GM19240 (cell line): Measurements from ENCODE around the gene NRTN.

ENCODE experiments used
- DNase-seq: peaks from one replicate; pipeline ENCODE4 v3.0.0; 2011; ENCODE audit warnings: low spot score; ENCODE audit not compliant: insufficient read length

NRTN gene

DNA sequence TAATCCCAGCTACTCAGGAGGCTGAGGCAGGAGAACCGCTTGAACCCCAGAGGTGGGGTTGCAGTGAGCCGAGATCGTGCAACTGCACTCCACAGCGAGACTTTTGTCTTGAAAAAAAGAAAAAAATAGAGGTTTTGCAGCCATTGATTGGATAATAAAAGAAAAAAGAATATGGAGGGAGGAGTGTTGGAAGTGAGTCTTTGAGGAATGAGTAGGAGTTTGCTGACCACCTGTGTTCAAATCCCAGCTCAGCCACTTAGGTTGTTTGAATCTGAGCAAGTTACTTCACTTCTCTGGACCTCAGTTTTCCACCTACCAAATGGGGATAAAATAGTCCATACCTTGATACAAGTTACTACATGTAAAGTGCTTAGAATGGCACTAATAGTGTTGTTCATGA, 6.2 kb downstream of the NRTN start:
- DNase-seq = no peak

DNA sequence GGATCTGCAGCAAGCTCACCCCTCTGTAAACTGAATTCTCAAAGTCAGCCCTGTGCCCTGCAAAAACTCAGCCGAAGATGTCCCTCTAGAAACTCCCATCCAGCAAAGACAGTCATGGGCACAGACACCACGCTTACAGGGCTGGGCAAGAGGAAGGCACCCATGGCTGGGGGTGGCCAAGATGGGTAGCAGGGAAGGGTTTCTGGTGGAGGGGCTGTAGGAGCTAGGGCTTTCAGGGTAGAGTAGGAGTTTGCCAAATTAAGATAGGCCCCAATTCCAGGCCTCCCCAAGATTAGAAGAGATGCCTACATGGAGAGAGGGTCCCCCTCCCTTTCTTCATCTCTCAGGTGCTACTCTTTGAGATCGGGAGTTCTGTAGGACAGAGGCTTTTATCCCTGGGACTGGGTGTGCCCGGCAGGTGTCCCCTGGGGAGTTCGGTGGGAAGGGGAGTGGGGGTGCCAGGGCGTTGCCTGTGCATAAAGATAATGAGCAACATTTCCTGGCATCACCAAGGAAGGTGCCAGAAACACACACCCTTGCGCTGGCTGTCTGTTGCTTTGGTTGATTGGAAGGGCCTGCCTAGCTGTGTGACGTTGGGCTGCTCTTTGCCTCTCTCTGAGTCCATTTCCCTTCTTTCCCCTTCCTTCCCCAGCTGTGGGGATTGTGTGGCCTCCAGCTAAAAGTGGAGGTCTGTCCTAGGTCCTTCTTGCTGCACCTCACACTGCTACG, 9.4 kb downstream of the NRTN start:
- no peak for DNase-seq

DNA sequence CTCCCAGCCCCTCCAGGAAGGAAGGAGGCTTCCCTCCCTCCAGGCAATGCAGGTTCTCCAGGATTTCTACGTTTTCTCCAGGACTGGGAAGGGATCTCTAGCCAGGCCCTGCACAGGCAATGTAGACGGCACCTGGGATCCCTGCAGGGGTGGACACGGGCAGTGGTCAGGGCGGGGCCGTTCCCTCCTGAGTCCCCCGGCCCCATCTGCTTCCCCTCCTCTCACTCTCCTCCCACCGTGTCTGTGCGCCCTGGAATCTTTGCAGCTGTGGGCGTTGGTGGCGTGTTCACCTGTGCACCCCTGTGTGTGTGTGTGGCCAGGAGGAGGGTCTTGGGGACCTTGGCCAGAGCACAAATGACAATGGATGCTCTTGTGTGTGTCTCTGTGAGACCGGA, 10.0 kb downstream of the NRTN start:
- DNase-seq = no peak

DNA sequence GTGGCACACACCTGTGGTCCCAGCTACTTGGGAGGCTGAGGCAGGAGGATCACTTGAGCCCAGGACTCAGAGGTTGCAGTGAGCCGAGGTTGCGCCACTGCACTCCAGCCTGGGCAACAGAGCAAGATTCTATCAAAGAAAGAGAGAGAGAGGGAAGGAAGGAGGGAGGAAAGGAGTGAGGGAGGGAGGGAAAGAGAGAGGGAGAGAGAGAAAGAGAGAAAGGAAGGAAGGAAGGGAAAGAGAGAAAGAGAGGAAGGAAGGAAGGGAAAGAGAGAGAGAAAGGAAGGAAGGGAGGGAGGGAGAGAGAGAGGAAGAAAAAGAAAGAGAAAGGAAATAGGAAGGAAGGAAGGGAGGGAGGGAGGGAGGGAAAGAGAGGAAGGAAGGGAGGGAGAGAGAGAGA, 12.4 kb downstream of the NRTN start:
- no peak for DNase-seq

DNA sequence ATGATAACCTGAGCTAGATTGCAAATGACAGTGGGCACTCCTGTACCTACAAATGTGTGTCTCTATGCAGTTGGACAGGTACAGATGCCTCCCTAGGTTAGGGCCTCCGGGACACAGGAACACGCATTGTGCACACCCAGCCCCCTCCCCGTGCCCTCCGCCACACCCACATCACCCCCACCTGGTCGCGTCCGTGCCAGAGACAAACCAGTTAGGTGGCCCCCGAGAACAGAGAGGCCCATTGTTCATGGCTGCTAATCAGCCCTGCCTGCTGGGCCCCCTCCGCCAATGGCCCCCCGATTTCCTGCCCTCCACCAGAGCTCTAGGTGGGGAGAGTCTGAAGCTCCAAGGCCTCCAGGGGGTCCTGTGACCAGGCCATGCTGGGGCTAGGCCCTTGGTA, 13.7 kb downstream of the NRTN start:
- DNase-seq = no peak

DNA sequence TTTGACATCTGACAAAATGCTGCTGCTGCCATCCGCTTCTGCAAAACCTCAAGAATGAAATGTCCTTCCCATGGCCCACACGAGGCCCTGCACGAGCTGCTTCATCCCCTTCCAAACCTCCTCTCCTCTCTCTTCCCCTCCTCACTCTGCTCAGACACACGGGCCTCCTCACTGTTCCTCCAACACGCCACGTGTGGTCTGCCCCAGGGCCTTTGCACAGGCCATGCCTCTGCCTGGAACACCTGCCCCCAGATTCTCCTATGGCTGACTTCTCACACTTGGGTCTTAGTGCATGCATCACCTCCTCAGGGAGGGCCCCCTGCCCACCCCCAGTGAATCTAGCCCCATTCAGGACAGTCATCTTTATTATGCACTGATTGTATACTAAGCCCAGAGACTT, 15.9 kb downstream of the NRTN start:
- no peak for DNase-seq

DNA sequence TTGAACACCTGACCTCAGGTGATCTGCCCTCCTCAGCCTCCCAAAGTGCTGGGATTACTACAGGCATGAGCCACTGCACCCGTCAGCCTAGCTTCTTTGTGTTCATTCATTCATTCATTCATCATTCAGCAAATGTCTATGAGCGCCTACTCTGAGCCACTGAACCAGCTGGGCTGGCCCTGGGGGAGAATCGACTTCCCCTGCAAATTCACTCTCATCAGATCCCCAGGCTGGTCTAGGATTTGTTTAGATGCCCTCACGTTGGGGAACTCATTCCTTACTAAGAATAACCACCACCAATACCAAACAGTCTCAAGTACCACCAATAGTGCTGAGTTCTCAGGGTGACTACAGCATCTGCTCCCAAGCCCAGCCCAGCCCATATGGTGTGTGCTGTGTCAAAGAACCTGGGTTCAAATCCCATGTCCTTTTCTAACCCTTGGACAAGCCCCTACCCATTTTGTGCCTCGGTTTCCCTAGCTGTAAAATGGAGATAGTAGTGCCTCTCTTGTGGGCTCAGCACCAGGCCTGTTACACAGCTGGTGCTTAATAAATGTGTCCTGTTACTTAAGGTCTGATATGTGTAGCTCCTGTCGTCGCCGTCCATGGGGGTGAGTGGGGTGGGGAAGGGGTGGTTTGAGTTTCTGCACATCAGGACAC, 16.8 kb downstream of the NRTN start:
- DNase-seq = no peak

DNA sequence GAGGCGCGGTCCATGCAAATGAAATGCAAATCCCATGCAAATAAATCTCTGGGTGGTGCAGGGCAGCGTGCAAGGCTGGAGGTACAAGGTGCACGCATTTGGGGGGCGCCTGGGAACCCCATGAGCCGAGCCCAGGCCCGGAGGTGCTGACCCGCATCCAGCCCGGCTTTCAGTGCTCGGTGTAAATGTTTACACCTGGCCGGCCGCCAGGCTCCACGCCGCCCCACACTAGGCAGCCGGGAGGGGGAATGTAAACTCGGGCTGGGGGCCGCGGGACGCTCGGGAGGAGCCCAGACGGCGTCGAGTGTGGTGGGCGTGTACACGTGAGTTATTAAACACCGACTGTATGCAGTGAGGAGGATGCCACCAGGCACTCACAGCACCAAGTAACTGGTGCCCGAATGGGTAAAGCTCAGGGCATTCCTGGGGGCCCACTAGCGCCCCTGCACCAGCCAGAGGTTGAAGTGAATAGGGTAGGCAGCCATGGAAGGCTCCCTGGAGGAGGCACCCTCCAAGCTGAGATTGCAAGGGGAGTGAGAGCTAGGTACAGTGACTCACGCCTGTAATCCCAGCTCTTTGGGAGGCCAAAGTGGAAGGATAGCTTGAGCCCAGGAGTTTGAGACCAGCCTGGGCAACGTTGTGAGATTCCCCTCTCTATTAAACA, 17.4 kb downstream of the NRTN start:
- no peak for DNase-seq

DNA sequence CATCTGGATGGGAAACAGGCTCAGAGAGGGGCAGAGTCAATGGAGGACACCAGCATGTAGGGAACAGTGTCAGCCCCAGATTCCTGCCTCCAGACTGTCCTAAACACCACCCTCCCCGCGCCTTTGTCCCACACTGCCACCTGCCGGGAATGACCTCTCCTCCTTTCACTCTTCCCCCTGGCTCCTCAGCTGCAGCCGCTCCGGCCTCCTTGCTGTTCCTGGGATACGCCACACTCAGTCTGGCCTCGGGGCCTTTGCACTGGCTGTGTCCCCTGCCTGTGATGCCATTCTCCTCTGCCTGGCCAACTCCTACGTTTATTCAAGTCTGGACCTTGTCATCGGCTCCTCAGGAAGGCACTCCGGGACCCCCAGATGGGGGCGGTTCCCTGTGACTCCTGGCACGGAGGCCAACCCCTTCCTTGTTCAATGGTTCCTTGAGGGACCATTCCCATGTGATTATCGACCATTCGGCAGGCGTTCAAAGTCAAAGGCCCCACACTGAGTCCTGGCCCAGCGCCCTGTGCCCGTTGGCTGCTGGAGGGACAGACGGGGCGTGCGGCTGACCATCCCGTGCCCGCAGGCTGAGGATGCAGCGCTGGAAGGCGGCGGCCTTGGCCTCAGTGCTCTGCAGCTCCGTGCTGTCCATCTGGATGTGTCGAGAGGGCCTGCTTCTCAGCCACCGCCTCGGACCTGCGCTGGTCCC, 18.9 kb downstream of the NRTN start:
- DNase-seq = no peak

DNA sequence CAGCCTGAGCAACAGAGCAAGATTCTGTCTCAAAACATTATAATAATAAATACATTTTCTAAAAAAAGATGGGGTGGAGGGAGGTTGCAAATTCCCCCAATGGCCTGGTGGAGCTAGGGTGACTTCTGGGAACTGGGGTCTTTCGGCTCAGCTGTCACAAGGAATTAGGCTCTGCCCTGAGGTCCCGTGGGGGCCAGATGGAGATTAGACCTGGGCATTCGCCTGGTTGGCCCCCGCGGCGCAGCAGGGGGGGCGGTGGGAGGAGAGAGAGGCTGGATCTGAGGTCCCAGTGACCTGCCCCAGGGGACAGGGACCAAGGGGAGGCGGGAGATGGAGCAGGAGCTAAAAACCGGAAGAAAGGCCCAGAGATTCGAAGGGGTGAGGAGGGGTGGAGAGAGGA, 19.9 kb downstream of the NRTN start:
- no peak for DNase-seq

DNA sequence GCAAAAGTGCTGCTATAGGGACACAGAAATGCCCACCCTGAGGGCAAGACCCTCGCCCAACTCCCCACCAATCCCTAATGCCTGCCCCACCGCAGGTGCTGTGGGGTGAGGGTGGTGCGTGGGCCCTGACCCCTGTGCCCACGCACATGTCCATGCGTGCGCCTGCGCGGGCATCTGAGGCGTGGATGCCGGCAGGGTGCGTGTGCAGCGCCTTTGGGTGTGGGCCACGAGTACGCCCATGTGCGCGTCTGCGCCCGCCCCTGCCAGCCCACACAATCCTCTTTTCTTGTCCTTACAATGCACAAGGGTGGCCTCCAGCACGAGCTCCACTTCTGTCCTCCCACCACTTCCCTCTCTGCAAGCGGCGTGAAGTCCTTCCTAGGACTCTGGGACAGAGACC, 20.3 kb downstream of the NRTN start:
- DNase-seq = no peak

DNA sequence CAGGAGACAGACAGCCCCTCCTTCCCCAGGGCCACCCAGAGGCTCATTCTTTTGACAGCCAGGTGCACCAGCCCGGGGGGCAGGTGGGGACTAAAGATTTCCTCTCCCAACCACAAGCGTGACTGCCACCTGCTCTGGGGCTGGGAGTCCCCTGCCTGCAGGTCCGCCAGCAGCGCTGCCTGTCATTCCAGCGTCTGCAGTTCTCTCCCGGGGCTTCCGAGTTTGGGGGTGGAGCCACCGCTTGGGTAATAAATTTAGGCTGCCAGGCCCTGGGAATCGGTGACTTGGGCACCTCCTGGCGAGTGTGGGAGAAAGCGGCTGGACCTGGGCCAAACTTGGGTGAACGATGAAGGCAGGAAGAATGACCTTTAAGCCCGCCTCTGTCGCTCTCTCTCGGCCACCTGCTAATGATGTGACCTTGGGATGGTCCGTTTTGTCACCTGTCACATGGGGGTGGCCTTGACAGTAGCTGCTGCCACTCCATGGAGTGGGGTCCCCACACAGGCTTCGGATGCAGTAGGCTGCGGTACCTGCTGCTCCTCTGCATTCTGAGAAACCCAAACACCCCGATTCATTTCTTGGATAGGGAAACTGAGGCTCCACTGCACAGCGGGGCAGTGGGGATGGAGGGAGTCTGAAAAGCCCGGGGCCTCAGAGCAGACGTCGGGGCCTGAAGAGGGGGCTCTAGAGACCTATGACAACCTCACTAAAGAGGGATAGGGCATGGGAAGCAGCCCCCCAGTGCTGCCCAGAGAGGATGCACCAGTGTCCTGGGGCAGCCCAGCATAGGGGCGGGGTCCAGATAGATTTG, 21.9 kb downstream of the NRTN start:
- DNase-seq = no peak

DNA sequence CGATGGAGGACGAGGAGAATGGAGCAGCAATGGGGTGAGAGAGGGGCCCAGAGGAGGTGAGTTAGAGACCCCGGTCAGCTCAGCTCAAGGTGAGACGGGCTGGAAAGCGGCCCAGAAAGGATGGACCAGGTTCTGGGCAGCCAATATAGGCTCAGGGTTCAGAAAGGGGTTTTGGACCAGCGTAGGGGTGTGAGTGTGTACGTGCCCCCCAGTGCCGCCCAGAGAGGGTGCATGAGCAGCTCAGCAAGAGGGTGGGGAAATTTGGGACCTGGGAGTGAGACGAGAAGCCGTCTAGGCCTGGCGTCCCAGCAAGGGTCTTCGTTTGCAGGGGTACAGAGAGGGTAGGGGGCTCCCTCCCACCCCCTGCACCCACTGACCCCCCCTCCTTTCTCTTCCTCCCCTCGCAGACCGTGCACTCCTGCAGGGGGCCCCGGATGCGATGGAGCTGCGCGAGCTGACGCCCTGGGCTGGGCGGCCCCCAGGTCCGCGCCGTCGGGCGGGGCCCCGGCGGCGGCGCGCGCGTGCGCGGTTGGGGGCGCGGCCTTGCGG, 22.5 kb downstream of the NRTN start:
- no peak for DNase-seq

DNA sequence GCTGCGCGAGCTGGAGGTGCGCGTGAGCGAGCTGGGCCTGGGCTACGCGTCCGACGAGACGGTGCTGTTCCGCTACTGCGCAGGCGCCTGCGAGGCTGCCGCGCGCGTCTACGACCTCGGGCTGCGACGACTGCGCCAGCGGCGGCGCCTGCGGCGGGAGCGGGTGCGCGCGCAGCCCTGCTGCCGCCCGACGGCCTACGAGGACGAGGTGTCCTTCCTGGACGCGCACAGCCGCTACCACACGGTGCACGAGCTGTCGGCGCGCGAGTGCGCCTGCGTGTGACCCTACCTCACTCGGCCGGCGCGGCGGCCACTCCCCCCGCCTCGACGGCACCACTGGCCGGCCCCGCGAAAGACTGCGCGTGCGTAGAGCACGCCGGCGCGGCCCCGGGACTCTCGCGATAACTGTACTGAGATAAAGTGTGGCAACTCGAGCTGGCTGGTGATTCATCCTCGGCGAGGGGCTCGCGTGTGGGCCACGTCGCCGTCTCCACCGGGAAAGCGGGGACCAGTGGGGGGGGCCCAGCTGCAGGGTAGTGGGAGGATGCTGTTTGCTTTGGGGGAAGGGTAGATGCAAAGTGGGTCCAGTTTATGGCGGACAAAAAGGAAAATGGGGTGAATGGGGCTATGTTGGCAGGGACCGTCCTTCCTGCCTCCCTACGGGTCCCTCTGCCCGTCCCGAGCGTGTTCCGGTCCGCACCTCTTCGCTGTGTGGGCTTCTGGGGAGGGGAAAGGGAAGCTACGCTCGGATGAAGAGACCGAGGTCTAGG, 23.2 kb downstream of the NRTN start:
- peak; percentile 90 for DNase-seq

DNA sequence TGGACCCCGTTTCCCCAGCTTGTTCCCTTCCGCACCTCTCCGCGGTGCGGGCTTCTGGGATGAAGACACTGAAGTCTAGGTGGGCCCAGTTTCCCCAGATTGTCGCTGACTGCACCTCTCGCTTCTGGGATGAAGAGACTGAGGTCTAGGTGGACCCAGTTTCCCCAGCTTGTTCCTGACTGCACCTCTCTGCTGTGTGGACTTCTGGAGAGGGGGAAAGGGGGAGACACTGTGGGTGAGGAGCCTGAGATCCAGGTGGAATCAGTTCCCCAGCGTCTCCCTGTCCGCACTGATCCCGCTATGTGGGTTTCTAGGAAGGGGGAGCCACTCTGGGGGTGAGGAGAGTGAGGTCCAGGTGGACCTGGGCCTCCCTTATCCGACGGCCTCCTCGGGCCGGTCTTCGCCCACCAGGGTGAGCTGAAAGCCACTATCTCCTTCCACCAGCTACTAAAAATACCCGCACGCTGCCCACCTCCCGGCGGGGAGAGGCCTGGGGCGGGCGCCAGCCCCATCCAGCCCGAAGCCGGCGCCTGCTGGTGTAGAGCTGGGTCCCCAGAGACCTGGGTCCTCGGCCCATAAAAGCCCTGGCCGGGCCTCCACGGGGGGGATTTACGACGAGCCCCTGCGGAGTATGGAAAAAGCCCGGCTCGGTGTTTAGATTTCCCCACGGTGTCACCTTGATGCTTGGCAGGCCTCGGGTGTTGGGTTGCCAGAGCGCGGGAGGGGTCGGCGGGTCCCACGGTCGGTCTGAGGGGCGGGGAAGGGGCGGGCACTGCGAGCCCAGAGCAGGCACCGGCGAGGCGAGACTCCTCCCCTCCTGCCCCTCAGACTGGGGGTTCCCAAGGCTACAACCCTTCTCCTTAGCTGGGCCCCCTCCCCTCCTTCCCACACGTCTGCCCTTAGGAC, 24.0 kb downstream of the NRTN start:
- DNase-seq = no peak

DNA sequence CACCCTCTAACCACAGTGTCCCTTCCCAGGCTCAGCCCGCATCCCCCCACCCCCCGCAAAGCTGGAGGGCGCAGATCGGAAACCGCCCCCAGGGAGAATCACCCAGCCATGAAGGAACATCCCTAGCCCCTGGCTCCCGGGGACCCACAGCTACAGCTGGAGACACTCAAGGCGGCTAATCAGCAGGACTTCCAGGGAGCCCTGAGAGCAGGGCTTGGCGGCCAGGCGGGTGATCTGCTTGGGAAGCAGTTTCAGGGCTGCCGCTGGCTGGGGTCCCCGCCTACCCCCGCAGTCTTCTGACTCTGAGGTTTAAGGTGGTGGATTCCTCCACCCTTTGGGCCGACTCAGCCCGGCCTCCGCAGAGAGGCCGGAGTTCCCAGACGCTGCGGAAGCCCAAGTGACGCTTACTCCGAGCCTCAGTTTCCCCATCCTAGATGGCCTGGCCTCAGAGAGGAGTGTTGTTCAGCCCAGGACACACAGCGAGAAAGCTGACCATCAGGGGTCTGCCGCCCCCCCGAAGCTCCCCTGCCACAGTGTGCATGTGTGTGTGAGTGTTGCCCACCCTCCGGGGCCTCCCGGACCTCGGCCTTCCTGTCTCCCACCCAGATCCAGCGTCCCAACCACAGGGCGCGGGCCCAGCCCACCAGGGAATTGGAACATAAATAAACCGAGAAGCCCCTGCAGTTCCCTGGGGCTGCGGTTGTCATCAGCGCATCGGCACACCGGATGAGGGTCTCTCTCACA, 24.9 kb downstream of the NRTN start:
- no peak for DNase-seq

DNA sequence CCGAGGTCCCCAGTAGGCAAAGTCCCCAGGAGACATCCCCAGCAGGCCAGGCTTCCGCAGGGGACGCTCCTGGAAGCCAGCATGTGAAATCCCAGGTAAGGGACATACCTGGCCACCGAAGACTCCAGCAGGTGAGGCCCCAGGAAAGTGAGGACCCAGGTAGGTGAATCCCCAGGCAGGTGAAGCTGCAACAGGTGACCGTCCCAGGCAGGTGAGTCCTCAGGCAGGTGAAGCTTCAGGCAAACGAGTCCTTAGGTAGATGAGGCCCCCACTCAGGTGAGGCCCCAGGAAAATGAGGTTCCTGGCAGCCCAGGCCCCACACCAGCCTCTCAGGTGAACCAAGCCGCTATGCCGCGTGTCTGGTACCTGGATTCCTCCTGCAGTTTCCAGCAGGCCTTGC, 26.3 kb downstream of the NRTN start:
- DNase-seq = no peak

DNA sequence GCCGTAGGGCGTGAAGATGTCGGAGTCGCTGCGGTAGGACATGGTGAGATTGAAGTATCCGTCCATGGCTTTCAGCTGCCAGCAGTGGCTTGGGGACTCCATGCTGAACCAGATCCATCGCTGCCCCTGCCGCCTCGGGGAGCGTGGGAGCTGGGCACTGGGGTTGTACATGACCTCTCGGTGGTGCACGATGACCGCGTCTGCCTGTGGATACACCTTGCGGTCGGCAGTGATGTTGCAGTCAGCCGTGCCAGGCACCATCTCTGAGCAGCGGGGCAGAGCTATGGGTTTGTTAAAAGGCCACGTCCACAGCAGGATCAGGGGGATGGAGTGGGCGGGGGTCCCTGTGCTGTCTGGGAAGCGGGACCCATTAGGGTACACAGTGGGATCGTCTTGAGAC, 27.2 kb downstream of the NRTN start:
- DNase-seq = no peak
